DMS153 treated with DMSO at 0.1 percent for 48 hours (cell line): ENCODE results near the gene TNIP1.

Experiments
- DNase-seq: peaks from one replicate; lab custom pipeline; 2025; ENCODE audit not compliant: unreplicated experiment; lab: John Stamatoyannopoulos, UW

Gene TNIP1

GRCh38 chr5:151005950-151006576, 74.8 kb downstream of the TNIP1 start:
- DNase-seq: no peak

GRCh38 chr5:151005187-151005949, 75.5 kb downstream of the TNIP1 start:
- no peak for DNase-seq

DNA sequence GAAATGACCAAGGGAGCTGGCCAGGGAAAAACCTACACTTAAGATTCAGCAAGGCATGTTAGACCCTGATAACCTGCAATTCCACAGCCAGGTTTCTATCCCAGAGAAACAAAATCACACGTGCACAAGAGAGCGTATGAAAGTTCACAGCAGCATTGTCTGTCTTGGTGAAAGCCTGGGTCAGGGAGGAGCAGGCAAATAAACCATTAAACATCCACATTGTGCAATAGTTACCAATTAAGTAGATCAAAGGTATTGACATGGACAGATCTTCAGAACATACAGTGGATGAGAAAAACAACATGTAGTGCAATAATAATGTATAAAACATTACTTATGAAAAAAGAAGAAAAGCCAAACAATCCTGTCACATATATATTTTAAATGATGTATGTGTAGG, 76.3 kb downstream of the TNIP1 start:
- no peak for DNase-seq

DNA sequence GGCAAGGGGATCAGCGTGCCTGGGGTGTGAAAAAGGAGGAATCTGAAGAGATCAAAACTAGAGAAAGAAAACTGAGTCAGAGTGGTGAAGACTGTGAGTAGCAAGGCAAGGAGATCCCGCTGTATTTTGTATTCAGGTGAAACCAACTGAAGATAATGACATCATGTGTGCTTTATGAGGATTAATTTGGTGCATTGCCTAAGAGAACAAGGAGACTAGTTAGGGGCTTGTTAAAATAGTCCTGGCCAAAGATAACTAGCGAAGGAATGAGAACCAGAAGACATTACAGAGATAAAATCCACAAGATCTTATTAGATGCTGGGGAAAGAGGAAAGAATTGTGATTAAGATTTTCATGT, 77.4 kb downstream of the TNIP1 start:
- no peak for DNase-seq

- no peak for DNase-seq
Observed at GRCh38 chr5:151002681-151003502, 77.9 kb downstream of the TNIP1 start.

DNA sequence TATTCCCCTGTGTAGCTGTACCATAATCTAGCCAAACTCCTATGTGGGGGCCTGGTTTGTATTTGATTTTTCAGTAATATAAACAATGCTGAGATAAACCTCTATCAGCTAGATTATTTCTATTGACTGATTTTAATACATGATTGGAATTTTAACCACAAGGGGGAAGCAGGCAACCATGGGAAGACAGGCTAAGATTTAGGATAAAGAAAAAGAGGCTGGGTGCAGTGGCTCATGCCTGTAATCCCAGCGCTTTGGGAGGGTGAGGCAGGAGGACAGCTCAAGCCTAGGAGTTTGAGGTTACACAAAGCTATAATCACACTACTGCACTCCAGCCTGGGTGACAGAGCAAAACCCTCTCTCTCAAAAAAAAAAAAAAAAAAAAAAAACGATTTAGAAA, 78.6 kb downstream of the TNIP1 start:
- no peak for DNase-seq

- no peak for DNase-seq
Observed at GRCh38 chr5:151001436-151001835, 79.4 kb downstream of the TNIP1 start.

- DNase-seq: no peak
Observed at GRCh38 chr5:150999704-151000442, 81.0 kb downstream of the TNIP1 start.

DNA sequence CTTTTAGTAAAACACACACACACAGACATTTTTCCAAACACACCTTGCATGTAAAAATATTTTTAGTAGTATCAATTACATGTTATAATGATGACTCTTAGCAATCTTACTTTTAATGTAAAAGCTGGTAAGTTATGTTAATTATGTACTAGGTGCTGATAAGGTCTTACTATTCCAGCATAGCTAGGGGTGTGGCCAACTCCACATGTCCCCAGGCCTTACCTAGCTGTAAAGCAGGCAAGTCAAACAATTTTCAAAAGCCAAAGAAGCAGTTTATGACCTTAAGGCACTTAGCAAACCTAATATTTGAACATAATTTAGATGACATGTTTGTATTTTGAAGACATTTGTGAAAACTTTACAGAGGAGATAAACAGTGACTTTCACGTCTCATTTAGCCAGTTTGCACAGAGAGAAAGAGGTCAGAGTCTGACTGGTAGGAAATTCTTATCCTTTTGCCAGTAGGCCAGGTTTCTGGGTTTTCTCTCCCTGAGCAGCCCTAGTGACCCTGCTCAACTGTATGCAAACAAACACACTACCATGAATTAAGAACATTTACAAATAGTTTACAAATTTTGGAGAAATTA, 86.9 kb downstream of the TNIP1 start:
- no peak for DNase-seq

- DNase-seq: no peak
Observed at GRCh38 chr5:150993422-150993821, 87.4 kb downstream of the TNIP1 start.

GRCh38 chr5:150992705-150993104, 88.1 kb downstream of the TNIP1 start:
- DNase-seq: no peak

- no peak for DNase-seq
Observed at GRCh38 chr5:150989695-150990094, 91.1 kb downstream of the TNIP1 start.

GRCh38 chr5:150987746-150988145, 93.1 kb downstream of the TNIP1 start:
- no peak for DNase-seq
